DMS 273 treated with DMSO at 0.1 percent for 48 hours (cell line): ENCODE measurements around the gene ARFGAP3.
A peak's percentile ranks its signal among the peaks of the same experiment; 100 is the strongest.

Experiments used
- DNase-seq: peaks from one replicate; lab custom pipeline; 2025; lab: John Stamatoyannopoulos, UW

ARFGAP3 gene

DNA sequence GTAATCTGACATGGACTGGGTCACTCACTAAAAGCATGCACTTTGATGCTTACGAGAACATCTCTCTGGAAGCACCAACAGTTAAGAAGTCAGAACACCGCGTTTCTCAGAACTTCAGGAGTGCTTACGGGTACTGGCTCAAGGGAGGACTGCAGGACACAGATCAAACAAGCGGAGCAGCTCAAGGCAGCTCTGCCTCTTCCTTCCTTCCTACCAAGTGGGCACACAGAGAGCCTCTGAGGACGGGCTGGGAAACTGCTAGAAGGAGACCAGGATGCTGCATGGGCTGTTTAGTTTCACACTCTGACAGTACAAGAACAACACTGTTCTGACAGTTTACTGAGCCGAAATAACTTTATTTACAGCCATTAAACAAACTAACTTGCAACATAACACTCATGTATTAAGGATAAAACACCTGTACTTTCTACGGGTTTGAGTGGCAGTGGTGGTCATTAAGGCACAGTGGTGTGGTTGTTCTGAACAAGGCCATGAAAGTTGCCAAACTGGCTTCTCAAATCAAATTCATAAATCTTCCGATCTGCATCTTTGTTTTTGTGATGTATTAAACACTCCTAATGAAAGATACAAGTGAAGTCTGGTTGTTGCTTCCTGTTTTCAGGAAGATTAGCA, 37.5 kb downstream of the ARFGAP3 start:
- DNase-seq: no peak

DNA sequence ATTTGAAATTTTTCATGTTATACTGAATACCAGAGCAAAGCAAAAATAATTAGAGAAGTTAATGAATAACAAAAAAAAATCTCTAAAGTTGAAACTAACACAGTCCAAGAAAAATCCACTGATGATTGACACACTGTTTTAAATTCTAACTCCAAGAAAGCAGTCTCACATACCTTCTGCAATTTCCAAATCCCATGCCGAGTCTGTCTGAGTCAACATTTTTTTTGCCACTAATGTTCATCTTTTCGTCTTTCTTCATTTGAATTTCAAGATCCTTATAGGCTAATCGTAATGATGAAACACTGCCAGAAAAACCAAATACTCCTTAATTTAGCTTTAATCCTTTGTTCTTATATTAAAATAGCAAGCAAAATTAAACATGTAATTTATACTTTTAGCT, 39.5 kb downstream of the ARFGAP3 start:
- DNase-seq: no peak

DNA sequence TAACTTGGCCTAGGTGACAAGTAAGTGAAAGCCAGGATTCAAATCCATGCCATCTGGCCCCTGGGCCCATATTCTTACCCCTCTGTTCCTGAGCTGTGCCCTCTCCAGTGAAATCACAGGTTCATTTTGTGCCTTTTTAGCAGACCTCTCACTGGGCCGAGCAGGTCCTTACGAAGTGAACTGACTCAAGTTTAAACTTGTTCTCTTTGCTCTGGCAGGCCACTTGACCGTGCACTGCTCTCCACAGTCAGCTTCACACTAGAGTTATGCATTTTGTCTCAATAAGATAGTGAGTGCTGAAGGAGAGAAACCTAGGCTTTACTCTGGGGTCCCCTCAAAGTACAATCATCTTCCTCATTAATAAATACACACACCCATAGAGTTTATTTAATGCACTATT, 40.7 kb downstream of the ARFGAP3 start:
- DNase-seq: no peak

DNA sequence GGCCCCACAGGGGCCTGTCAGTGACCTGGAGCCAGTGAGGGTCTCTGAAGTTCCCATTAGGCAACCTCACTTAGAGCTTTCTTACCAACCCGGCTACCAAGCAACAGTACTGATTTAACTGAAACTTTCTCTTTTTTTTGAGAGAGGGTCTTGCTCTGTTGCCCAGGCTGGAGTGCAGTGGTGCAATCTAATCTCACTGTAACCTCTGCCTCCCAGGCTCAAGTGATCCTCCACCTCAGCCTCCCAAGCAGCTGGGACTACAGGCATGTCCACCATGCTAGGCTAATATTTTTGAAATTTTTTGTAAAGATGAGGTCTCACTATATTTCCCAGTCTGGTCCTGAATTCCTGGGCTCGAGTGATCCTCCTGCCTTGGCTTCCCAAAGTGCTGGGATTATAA, 42.5 kb downstream of the ARFGAP3 start:
- DNase-seq: no peak

DNA sequence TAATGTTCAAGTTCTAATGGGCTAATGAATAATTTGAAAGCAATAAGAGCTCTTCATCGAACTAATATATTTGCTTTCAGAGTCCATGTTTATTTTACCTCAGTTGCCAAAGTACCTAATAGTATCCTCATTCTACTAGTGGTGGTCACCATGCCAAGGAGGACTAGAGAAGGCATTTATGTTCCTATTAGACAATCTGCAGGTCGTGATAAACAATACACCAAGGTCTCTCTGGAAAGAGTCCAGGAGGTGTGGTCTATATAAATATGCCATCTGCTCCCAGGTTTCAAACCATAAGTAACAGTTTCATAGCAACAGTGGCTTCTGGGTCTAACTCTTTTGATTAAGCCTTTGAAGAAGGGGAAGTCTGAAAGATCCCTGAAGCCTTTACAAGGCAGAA, 42.9 kb downstream of the ARFGAP3 start:
- DNase-seq: peak; percentile 48

DNA sequence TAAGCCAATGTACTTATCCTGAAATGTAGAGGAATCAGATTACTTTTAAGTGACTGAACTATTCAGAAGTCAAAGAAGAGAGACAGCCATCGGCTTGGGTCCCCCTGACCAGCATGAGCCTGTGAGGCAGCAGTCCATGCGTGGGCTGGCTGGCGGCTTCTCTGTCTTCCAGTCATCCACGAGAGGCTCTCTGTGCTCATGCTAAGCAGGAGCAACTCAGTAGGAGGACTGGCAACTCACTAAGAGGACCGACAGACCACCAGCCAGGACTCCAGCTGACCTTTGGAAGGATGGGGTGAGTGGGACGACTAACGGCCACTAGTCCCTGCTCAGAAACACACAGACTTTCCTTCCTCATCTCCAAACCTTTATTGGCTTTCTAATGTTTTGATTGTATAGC, 43.6 kb downstream of the ARFGAP3 start:
- no peak for DNase-seq

DNA sequence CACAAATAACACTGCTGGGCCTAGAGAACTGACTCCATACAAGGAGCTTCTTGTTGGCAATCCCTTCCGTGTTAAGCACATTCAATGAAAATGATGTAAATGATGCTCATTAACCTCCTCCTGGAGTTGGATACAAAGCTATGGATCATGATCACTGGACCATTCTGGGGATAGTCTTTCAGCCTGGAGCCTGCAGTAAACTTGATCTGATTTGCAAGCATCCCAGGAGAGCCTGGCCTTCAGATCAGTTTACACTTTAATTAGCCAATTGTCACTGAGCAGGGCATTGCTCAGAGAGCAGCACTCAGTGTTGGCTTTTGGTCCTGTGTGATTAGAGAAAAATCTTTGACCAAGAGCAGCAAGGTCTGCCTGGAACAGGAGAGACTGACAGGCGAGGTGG, 45.6 kb downstream of the ARFGAP3 start:
- DNase-seq: no peak

DNA sequence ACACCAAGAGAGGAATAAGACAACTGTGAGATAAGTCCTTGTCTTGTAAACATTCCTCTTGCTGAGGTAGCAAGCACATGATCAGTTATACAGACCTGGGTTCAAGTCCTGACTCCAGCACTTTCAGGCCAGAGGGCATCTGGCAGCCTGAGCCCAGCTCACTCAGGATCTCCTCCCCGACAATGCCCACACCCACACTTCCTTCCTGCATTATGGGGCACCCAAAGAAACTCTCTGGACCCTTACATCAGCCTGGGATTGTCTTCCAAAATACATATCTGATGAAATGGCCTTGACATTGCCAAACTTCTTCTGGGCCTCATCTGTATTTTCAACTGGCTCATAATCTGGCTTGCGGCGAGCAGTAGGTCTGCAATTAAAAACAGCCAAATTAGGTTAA, 48.6 kb downstream of the ARFGAP3 start:
- no peak for DNase-seq

DNA sequence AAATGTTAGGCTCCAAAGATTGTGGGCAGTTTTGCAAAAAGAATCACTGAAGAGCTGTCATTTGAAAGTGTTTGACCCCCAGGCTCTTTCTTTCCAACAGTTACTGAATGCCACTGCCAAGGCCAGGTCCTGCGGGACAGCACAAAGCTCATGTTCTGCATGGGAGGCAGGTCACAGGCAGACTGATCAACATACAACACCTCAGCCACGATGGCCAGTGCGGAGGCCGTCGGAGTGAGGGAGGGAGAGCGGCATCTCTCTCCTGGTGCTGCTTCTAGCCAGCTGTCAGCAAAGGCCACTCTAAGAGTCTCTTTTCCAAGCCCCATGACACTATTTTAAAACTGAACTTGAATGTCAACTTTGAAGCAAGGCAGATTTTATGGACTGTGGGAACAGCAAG, 49.9 kb downstream of the ARFGAP3 start:
- no peak for DNase-seq

DNA sequence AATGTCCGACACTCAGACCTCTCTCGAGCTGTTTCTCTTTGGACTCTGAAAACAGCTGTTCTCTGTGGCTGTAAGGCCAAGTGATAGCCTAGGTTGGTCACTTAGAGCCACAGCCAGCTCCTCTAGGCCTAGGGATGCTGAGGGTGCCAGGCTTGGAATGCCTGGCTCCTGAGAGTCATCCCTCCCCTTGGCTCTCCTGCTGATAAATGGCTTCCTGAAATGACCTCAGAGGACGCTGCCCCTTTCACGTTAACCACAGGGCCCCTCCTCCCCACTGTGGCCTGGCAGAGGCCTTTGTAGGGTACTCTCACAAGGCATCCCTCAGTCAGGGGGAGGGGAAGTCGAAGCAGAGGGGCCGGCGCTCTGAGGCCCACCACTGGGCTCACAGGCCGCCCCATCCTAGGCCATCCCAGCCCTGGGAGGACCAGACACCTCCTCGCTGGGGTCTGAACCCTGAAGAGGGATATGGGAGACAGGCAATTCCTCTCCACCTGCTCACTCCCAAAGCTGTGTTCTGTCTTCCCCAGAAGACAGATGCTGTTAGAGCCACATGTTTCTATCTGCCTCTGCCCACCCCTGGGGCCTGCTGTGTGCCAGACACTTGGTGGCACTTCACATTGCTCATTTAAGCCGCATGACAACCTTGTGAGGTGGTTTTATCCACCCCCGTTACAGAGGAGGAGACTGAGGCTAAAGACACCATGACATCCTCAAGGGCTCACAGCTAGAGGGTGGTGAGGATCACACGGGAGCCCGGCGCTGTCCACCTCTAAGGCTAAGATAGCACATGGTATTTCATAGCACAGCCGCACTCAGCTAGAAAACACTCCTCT, 50.9 kb downstream of the ARFGAP3 start:
- no peak for DNase-seq

DNA sequence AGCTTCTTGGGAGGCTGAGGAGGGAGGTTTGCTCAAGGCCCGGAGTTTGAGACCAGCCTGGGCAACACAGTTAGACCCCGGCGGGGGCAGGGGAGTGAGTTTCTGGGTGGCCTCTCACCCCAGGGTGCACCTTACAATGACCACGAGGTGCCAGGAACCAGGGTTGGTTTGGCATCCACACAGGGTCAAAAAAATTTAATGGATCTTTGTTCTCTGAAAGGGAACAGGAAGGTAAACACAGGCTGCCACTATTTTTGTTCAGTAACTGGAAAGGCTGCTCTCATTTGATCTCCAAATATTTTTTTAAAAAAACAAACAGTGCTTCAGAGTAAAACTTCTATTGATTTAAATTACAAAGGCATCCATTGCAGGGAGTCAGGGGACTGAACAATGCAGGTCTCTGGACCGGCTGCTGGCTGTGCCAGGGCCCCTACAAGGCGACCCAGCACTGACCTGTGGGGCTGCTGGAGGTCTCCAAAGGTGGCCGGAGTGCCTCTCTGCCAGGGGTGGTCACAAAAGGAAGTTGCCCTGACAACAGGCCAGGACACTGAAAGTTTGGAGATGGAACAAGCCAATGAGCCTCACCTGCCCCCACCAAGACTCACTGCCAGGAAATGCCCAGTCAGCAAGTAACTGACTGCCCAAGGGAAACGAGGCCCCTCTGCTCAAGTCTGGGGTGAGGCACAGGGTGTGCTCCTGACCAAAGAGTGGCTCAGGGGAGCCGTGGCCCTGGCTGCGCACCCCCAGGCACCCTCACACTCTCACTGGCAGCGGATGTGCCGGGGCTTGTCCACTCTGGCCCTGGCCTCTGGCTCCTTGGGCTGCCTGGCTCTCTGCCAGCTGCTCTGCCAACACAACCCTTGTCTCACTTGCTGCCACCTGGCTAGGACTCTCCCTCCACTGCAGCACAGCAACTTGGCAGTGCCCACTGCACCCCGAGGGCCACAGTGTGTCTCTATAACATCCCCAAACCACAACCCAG, 51.8 kb downstream of the ARFGAP3 start:
- no peak for DNase-seq

DNA sequence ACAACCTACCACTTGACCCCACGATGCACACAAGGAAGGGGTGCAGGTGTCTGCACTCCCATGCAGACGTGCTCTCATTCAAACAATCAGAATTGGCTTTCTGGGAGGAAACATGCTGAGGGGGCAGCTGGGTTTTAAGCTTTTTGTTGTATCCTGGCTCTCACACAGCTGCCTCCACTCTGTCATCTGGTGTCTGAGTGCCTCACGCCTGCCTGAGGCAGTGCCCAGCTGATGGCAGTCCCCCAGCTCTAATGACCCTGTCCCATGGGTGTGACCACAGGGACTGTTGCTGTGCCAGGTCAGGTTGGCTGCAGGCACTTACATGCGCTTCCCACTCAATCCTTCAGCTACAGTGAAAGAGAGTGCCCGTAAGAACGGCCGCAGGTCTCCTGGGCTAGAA, 53.7 kb downstream of the ARFGAP3 start:
- no peak for DNase-seq

DNA sequence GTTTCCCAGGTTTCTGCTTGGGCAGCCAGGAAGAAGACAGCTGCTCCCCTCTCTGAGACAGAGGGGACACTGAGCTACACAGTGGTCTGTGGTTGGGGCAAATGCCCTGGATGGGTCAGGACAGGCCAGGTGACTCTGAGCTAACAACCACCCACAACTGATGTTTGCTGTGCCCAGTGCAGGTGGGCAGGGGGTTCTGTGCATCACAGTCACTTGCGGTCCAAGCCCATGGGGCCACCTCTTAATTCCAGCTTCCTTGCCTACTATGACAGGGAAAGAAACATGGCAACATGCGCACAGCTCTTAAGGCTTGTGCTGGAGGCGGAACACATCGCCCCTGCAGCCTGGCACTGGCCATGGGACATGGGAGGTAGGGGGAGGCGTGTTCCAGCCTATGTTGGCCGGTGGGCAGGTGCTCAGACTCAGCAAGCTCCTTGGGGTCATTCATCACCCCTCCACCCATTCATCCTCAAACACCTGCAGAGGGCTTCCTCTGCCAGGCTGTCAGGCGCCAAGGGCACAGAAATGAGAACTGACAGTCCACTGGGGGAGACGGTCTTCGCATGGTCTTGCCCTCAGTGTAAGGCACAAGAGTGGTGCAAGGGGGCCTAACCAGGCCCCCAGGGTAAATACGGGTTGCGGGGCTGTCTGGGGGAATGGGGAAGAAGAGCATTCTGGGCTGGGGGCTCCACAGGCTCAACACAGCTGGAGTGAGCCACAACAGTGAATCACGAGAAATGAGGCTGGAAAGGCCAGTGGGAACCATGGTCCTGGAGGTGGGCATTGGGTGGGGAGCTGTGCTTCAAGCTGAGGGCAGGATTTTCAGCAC, 55.6 kb downstream of the ARFGAP3 start:
- DNase-seq: no peak

DNA sequence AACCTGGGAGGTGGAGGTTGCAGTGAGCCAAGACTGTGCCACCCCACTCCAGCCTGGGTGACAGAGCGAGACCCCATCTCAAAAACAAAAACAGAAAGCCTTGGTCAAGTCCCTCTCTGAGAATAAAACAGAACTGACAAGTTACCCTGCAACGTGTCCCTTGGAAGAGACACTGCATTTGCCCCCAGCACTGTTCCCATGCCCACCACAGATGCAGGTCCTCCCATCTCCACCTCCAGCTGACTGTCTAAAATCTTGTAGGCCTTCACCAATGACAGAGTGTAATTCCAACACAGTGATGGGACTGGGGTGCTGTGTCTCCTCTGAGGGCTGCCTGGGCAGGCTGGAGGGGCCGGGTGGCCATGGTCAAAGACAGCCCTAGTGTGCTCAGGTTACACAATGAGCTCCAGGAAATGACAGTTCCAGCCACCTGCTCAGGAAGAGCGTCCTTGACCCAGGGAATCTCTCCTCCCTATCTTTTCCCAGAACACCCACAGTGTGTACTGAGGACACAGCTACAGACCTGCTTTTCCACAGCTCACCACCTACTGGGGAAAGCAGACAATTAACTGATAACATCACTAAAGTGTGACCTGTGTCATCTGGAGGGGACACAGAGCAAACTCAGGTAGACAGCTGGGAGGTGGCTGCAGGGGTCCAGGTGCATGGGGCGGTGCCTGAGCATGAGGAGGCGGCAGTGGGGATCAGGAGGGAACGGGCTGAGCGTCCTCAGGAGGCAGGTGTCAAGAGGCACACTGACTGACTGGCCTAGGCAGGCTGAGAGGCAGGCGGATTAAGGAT, 56.4 kb downstream of the ARFGAP3 start:
- DNase-seq: no peak

DNA sequence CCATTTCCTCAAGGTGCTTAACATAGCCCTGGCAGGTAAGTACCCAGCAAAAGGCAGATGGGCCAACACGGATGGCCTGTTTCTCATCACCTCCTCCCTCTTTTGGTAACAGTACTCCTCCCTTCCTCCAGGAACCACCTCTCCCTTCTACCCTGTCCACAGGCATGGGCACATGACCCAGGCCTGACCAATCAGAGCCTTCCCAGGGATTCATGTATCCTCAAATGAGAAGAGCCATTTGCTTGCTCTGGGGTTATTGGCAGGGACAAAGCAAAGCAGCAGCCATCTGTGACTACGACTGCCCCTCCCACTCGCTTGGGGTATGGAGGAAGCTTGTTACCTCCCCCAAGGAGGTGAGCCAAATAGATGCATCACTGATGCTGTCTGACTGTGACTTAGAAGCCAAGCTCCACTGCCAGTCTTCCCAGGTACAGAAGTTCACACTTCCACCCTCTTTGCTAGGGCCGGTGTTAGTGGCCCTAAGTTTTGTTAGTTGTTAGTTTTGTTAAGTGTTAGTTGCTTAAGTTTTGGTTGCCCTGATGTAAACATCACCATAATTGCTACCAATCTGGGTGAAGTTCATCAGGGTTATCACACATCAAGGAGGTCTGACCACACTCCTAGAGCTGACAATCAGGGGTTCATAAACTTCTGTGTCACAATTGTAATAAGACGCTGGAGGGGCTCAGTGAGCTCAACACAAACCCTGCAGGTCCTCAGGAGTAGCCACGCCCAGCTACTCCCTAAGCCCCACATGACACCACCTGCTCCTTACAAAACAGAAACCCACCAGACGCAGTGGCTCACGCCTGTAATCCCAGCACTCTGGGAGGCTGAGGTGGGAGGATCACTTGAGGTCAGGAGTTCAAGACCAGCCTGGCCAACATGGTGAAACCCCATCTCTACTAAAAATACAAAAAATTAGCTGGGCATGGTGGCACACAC, 57.3 kb downstream of the ARFGAP3 start:
- DNase-seq: no peak

DNA sequence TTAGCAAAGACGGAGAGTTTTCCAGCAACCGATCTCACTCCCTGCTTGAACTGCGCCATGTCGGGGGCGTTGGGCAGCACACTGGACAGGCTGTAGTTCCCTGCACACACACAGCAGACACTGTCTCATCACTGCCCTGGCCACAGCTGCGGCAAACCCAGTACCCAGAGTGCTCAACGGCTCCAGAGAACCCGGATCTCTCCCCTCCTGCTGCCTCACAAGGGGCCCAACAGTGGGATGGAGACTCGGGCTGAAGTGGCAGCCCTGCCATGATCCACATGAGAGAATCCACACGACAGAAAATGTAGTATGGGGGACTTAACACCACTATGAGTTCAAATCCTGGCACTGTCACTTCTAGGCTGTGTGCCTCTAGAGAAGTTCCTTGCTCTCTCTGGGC, 58.0 kb downstream of the ARFGAP3 start:
- DNase-seq: no peak

DNA sequence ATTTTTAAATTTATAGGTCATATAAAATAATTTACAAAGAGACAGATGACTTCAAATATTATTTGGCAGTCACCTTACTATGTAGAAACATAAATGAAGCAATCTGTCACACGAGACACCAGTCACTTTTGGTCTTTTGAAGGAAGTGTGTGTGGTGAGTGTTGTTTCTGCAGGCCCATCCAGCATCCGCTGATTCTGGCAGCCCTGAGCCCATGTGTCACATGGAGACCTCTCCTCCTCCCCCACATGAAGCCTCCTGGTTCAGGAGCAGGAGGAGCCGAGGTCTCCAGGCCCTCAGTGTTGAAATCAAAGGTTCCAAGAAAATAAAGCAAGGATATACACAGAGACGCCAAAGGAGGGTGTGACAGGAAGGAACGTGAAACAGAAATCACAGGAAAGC, 60.1 kb downstream of the ARFGAP3 start:
- no peak for DNase-seq

DNA sequence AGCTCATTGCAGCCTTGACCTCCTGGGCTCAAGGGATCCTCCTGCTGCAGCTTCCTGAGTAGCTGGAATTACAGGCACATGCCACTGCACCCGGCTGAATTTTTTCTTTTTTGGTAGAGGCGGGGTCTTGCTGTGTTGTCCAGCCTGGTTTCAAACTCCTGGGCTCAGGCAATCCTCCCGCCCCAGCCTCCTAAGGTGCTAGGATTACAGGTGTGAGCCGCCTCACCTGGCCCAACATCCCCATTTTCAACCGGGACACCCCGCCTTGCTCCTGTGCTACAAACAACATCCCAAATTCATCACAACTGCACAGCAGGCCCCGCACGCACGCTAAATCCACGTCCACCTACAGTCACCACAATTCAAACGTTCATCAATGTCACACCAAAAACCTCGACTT, 61.0 kb downstream of the ARFGAP3 start:
- DNase-seq: no peak
